DOHH2 (cell line): ENCODE data around the gene ATXN2.

Source experiments
- H3F3A ChIP-seq: fragments of 200-600 bp; sonication (generic), shearing (Covaris generic); 2 replicates; pipeline ENCODE4 v1.6.0; 2016; ENCODE audit warnings: antibody characterized with exemption, mild to moderate bottlenecking; ENCODE audit not compliant: control insufficient read depth, insufficient read depth
- H3K27ac ChIP-seq: fragments of 200-600 bp; sonication (generic); 2 replicates; pipeline ENCODE4 v1.5.1; 2014; ENCODE audit warnings: low read depth, mild to moderate bottlenecking, low read length, moderate library complexity
- H3K27me3 ChIP-seq: fragments of 200-600 bp; sonication (generic); 2 replicates; pipeline ENCODE4 v1.6.1; 2014; ENCODE audit warnings: mild to moderate bottlenecking, low read length, mixed read lengths; ENCODE audit not compliant: control insufficient read depth
- H3K36me3 ChIP-seq: fragments of 200-600 bp; sonication (generic); 2 replicates; pipeline ENCODE4 v1.6.1; 2014; ENCODE audit warnings: mild to moderate bottlenecking, low read length, moderate library complexity, mixed read lengths; ENCODE audit not compliant: control insufficient read depth
- H3K4me1 ChIP-seq: fragments of 200-600 bp; sonication (generic); 2 replicates; pipeline ENCODE4 v1.6.1; 2014; ENCODE audit warnings: mild to moderate bottlenecking, low read length, mixed read lengths; ENCODE audit not compliant: control insufficient read depth
- H3K4me2 ChIP-seq: fragments of 200-600 bp; sonication (generic); 2 replicates; pipeline ENCODE4 v1.6.0; 2014; ENCODE audit warnings: mild to moderate bottlenecking, low read length, moderate library complexity
- H3K4me3 ChIP-seq: fragments of 200-600 bp; sonication (generic); 2 replicates; pipeline ENCODE4 v1.5.1; 2014; ENCODE audit warnings: mild to moderate bottlenecking, low read length, mixed read lengths
- H3K79me2 ChIP-seq: fragments of 200-600 bp; sonication (generic); 2 replicates; pipeline ENCODE4 v1.6.1; 2014; ENCODE audit warnings: mild to moderate bottlenecking, low read length, mixed read lengths; ENCODE audit not compliant: control insufficient read depth
- H3K9me2 ChIP-seq: fragments of 200-600 bp; sonication (generic); replicated peaks from 2 replicates; pipeline ENCODE4 v1.6.1; 2014; ENCODE audit warnings: mild to moderate bottlenecking, low read length, mixed read lengths; ENCODE audit not compliant: control insufficient read depth
- H3K9me3 ChIP-seq: fragments of 200-600 bp; sonication (generic); 2 replicates; pipeline ENCODE4 v1.6.1; 2014; ENCODE audit warnings: antibody characterized with exemption, low read length, mixed read lengths; ENCODE audit not compliant: control insufficient read depth, insufficient read depth
- H4K20me1 ChIP-seq: fragments of 200-600 bp; sonication (generic); 2 replicates; pipeline ENCODE4 v1.6.0; 2014; ENCODE audit warnings: low read depth, mild to moderate bottlenecking, antibody characterized with exemption, low read length, moderate library complexity; ENCODE audit not compliant: control insufficient read depth, insufficient read depth
- CTCF ChIP-seq: fragments of 200-600 bp; sonication (generic); IDR thresholded peaks from one replicate; pipeline ENCODE4 v1.5.1; 2014; ENCODE audit warnings: antibody characterized with exemption, mild to moderate bottlenecking, low read depth, low read length; ENCODE audit not compliant: poor library complexity, severe bottlenecking
- EZH2phosphoT487 ChIP-seq: fragments of 200-600 bp; sonication (generic); IDR thresholded peaks from 2 replicates; pipeline ENCODE4 v1.6.1; 2017; ENCODE audit warnings: borderline replicate concordance, mild to moderate bottlenecking, antibody characterized with exemption, low read length, moderate library complexity, mixed read lengths

The ATXN2 gene

GRCh38 chr12:111408116-111408440, 191.0 kb downstream of the ATXN2 start:
- H3F3A ChIP-seq, result peaks cover 13% of the 10 kb centered on the region; the same call in 1 of the 2 replicates
- no peak overlapping the region; the same call in 1 of the 2 replicates for H3K4me3 ChIP-seq
- peaks cover 33% of the 10 kb centered on the region for H4K20me1 ChIP-seq
- H3K27me3 ChIP-seq, result no peaks in the 10 kb centered on the region
- peaks cover 80% of the 10 kb centered on the region for H3K4me1 ChIP-seq
- no peaks in the 10 kb centered on the region for H3K9me2 ChIP-seq
- H3K79me2 ChIP-seq, result peaks cover 71% of the 10 kb centered on the region
- H3K9me3 ChIP-seq, result no peaks in the 10 kb centered on the region
- peaks cover 11% of the 10 kb centered on the region; the same call in 1 of the 2 replicates for H3K36me3 ChIP-seq
- no peak overlapping the region for H3K27ac ChIP-seq
- TF ChIP-seq EZH2phosphoT487, result no peak
- no peak for TF ChIP-seq CTCF
- peak overlapping the region; percentile 97 for H3K4me2 ChIP-seq

- peaks cover 33% of the 10 kb centered on the region for H4K20me1 ChIP-seq
- H3K27me3 ChIP-seq, result no peaks in the 10 kb centered on the region
- peaks cover 13% of the 10 kb centered on the region; the same call in 1 of the 2 replicates for H3F3A ChIP-seq
- H3K4me3 ChIP-seq, result peak overlapping the region; percentile 97
- TF ChIP-seq CTCF (no peak), EZH2phosphoT487 (no peak)
- H3K9me3 ChIP-seq, result no peaks in the 10 kb centered on the region
- H3K36me3 ChIP-seq, result peaks cover 8% of the 10 kb centered on the region; the same call in 1 of the 2 replicates
- H3K79me2 ChIP-seq, result peaks cover 65% of the 10 kb centered on the region
- peak overlapping the region; percentile 97 for H3K4me2 ChIP-seq
- H3K27ac ChIP-seq, result peak overlapping the region; percentile 65
- no peaks in the 10 kb centered on the region for H3K9me2 ChIP-seq
- H3K4me1 ChIP-seq, result peaks cover 84% of the 10 kb centered on the region
Observed at GRCh38 chr12:111407377-111408115, 191.6 kb downstream of the ATXN2 start.

DNA sequence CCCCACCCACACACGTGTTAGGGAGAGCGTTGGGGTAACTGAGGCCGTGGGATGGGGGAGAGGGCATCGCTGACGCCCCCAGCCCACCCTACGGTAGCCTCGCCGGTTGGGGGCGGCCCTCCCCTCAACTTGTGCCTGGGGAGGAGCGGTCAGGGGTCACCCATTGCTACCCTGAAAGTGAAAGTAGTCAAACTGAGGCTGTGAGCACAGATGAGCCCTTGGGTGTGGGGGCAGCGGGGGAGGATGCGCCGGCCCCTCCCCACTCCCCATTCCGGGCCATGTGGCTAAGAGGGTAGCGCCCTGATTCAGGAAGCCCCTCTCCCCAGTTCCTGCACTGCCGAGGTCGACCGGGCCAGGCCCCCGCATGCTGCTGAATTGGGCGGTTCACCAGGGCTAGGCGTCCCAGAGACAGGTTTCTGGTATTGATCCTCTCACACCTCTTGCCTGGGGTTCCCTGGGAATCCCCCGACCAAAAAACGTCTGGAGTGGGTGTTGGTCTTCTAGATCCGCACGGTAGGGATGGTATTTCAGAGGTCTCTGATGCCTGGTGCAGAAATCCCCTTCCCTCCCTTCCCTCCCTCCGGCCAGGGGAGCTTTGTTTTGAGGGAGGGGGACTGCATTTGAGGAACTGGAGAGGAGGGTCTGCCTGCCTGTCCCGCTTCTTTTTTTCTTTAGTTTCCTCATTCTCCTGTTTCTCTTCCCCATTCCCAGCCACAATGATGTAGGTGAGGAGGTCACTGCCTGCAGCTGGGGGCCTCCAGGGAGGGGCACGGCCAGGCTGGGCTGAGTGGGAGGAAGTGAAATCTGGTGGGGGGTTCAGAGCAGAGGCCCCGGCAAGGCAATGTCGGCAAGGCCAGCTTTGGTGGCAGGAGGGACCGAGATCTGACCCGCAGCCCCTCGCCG, 192.4 kb downstream of the ATXN2 start:
- H3F3A ChIP-seq, result peaks cover 13% of the 10 kb centered on the region; the same call in 1 of the 2 replicates
- peak overlapping the region; percentile 97 for H3K4me2 ChIP-seq
- peaks cover 57% of the 10 kb centered on the region for H3K79me2 ChIP-seq
- H3K4me1 ChIP-seq, result peaks cover 77% of the 10 kb centered on the region
- H3K4me3 ChIP-seq, result peak overlapping the region; percentile 97
- H3K9me3 ChIP-seq, result no peaks in the 10 kb centered on the region
- peaks cover 33% of the 10 kb centered on the region for H4K20me1 ChIP-seq
- H3K27me3 ChIP-seq, result no peaks in the 10 kb centered on the region
- TF ChIP-seq EZH2phosphoT487, result no peak
- TF ChIP-seq CTCF, result no peak
- peaks cover 8% of the 10 kb centered on the region; the same call in 1 of the 2 replicates for H3K36me3 ChIP-seq
- peak overlapping the region; percentile 65 for H3K27ac ChIP-seq
- H3K9me2 ChIP-seq, result no peaks in the 10 kb centered on the region
